Right lobe of liver (tissue), 4 donors: ENCODE results near the gene MAF.

Experiments
- CTCF ChIP-seq, 4 donors: fragments of 200-600 bp in 3 of 4; fragments of 450-650 bp in 1 of 4; IDR thresholded peaks; one replicate each; pipeline versions ENCODE4 v1.5.1 to v1.8.0; 2016 to 2022; ENCODE audit warnings: antibody characterized with exemption in 4 of 4, mild to moderate bottlenecking in 2 of 4
- POLR2A ChIP-seq: fragments of 450-650 bp; IDR thresholded peaks from one replicate; pipeline ENCODE4 v1.6.1; 2017; ENCODE audit warnings: antibody characterized with exemption, mild to moderate bottlenecking
- donor health status: DM: no; HTN: no; CAD: no.
- donor health status: DM: no; HTN: no; CAD: no.
- donor health status: DM: no; HTN: yes; CAD: no.

GRCh38 chr16:79563921-79564320 is 36.6 kb downstream of the MAF start:
- TF ChIP-seq POLR2A: no peak
- no peak for TF ChIP-seq CTCF (IDR thresholded peaks at IDR 0.05)
